Skeletal muscle satellite cell (primary cell): ENCODE data around the gene ZSWIM4.
A peak's percentile ranks its signal among the peaks of the same experiment; 100 is the strongest.

Experiments used
- H3K27me3 ChIP-seq: 2 replicates; pipeline ENCODE4 v1.7.0; 2013; ENCODE audit warnings: low read length; ENCODE audit not compliant: control insufficient read depth, insufficient read depth
- H3K36me3 ChIP-seq: 2 replicates; pipeline ENCODE4 v1.7.0; 2013; ENCODE audit warnings: mild to moderate bottlenecking, control low read depth, low read length; ENCODE audit not compliant: insufficient read depth
- H3K4me1 ChIP-seq: 2 replicates; pipeline ENCODE4 v1.7.0; 2013; ENCODE audit warnings: low read length; ENCODE audit not compliant: control insufficient read depth, insufficient read depth
- H3K4me2 ChIP-seq: 2 replicates; pipeline ENCODE4 v1.7.0; 2013; ENCODE audit warnings: mild to moderate bottlenecking, low read length
- H3K4me3 ChIP-seq: 2 replicates; pipeline ENCODE4 v1.7.0; 2013; ENCODE audit warnings: low read length
- H3K9ac ChIP-seq: 2 replicates; pipeline ENCODE4 v1.7.0; 2013; ENCODE audit warnings: mild to moderate bottlenecking, low read depth, low read length, moderate library complexity
- H3K9me3 ChIP-seq: replicated peaks from 2 replicates; pipeline ENCODE4 v1.7.0; 2013; ENCODE audit warnings: mild to moderate bottlenecking, control low read depth, low read length

Gene ZSWIM4

GRCh38 chr19:13864046-13864666, 68.9 kb downstream of the ZSWIM4 start:
- Histone ChIP-seq H3K27me3 (no peaks in the 10 kb centered on the region), H3K4me1 (peaks cover 32% of the 10 kb centered on the region), H3K4me2 (peak overlapping the region; percentile 62), H3K9ac (no peak overlapping the region), H3K36me3 (no peaks in the 10 kb centered on the region), H3K9me3 (no peaks in the 10 kb centered on the region), H3K4me3 (no peak overlapping the region)

- Histone ChIP-seq H3K4me2 (peak overlapping the region; percentile 96), H3K9me3 (no peaks in the 10 kb centered on the region), H3K27me3 (no peaks in the 10 kb centered on the region), H3K9ac (peak overlapping the region; percentile 83), H3K36me3 (no peaks in the 10 kb centered on the region), H3K4me3 (peak overlapping the region; percentile 83), H3K4me1 (peaks cover 32% of the 10 kb centered on the region)
Observed at GRCh38 chr19:13864667-13865570, 69.7 kb downstream of the ZSWIM4 start.

GRCh38 chr19:13865571-13866462, 70.6 kb downstream of the ZSWIM4 start:
- Histone ChIP-seq H3K4me1 (peaks cover 32% of the 10 kb centered on the region), H3K36me3 (no peaks in the 10 kb centered on the region), H3K9ac (peak overlapping the region; percentile 83), H3K4me2 (peak overlapping the region; percentile 96), H3K9me3 (no peaks in the 10 kb centered on the region), H3K27me3 (no peaks in the 10 kb centered on the region), H3K4me3 (peak overlapping the region; percentile 83)

GRCh38 chr19:13866463-13867046, 71.3 kb downstream of the ZSWIM4 start:
- Histone ChIP-seq H3K4me1 (peaks cover 24% of the 10 kb centered on the region), H3K4me3 (peak overlapping the region; percentile 83), H3K9ac (peak overlapping the region; percentile 83), H3K9me3 (no peaks in the 10 kb centered on the region), H3K27me3 (no peaks in the 10 kb centered on the region), H3K36me3 (no peaks in the 10 kb centered on the region), H3K4me2 (peak overlapping the region; percentile 96)

- Histone ChIP-seq H3K27me3 (no peaks in the 10 kb centered on the region), H3K9ac (no peak overlapping the region), H3K9me3 (no peaks in the 10 kb centered on the region), H3K4me2 (no peak overlapping the region), H3K36me3 (no peaks in the 10 kb centered on the region), H3K4me1 (peaks cover 19% of the 10 kb centered on the region), H3K4me3 (no peak overlapping the region)
Observed at GRCh38 chr19:13868663-13869062, 73.4 kb downstream of the ZSWIM4 start.

- H3K9me3 ChIP-seq = no peaks in the 10 kb centered on the region
- peaks cover 15% of the 10 kb centered on the region for H3K4me1 ChIP-seq
- H3K36me3 ChIP-seq = no peaks in the 10 kb centered on the region
- H3K27me3 ChIP-seq = no peaks in the 10 kb centered on the region
- no peak overlapping the region for H3K9ac ChIP-seq
- no peak overlapping the region for H3K4me3 ChIP-seq
- H3K4me2 ChIP-seq = no peak overlapping the region
Observed at GRCh38 chr19:13869281-13869680, 74.0 kb downstream of the ZSWIM4 start.

GRCh38 chr19:13870873-13871272, 75.6 kb downstream of the ZSWIM4 start:
- no peaks in the 10 kb centered on the region for H3K36me3 ChIP-seq
- H3K9ac ChIP-seq = no peak overlapping the region
- no peaks in the 10 kb centered on the region for H3K9me3 ChIP-seq
- H3K27me3 ChIP-seq = no peaks in the 10 kb centered on the region
- no peak overlapping the region for H3K4me3 ChIP-seq
- H3K4me2 ChIP-seq = no peak overlapping the region
- peaks cover 8% of the 10 kb centered on the region for H3K4me1 ChIP-seq

GRCh38 chr19:13872339-13872694, 77.1 kb downstream of the ZSWIM4 start:
- Histone ChIP-seq H3K9ac (no peak overlapping the region), H3K36me3 (no peaks in the 10 kb centered on the region), H3K4me1 (no peaks in the 10 kb centered on the region), H3K27me3 (no peaks in the 10 kb centered on the region), H3K9me3 (no peaks in the 10 kb centered on the region), H3K4me2 (no peak overlapping the region), H3K4me3 (no peak overlapping the region)

- Histone ChIP-seq H3K4me2 (peak overlapping the region; percentile 59), H3K4me1 (no peaks in the 10 kb centered on the region), H3K9me3 (no peaks in the 10 kb centered on the region), H3K9ac (no peak overlapping the region), H3K36me3 (no peaks in the 10 kb centered on the region), H3K4me3 (peak overlapping the region; percentile 32), H3K27me3 (no peaks in the 10 kb centered on the region)
Observed at GRCh38 chr19:13872695-13873389, 77.6 kb downstream of the ZSWIM4 start.

GRCh38 chr19:13873834-13874515, 78.7 kb downstream of the ZSWIM4 start:
- Histone ChIP-seq H3K9me3 (no peaks in the 10 kb centered on the region), H3K9ac (no peak overlapping the region), H3K36me3 (no peaks in the 10 kb centered on the region), H3K27me3 (no peaks in the 10 kb centered on the region), H3K4me3 (no peak overlapping the region), H3K4me1 (no peaks in the 10 kb centered on the region), H3K4me2 (no peak overlapping the region)
